ENCODE measurements around the gene IPPK.

Gene IPPK

DNA sequence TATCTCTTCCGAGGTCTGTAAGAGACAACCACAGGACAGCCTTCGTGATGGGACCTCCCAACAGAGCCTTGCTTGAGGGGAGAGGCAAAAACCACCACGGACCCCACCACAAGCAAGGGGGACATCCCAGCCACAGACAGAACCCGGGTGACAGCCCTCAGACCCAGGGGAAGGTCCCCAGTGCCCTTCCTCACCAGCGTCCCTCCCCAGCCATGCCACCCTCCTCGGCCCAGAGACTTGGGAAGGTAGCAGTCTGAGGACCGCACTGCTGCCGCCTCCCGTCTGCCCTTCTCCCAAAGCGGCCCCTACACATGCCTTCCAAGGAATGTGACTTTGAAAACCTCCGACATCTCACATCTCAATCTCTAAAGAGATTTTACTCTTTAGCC is 13.4 kb downstream of the IPPK start:
- DNase-seq, result no peak

DNA sequence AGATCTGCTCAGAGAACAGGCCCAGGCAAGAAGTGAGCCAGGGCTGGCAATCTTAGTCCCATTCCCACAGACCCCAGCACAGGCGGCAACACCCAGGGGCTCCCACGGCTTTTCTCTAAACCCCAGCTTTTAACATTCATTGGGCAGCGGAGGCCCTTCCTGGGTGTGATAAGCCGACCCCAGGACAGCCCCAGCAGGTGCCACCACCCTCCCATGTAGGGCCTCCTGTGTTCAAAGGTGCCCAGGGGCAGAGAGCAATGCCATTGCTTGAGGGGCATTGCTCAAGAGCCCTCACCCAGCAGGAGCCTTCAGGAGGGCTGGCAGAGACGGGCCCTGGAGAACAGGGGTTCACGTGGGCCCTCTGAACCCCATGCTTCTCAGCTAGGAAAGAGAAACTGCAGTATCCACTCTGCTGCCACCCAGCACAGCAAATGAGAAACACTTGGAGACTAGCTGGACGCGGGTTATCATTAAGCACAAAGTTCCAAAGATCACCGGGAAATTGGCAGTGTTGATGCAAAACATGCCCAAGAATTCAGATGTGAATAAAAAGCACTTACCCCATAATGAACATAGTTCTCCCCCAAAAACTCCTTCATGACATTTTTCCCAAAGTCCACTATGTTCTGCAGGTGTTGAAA is 13.9 kb downstream of the IPPK start:
- no peak for DNase-seq

DNA sequence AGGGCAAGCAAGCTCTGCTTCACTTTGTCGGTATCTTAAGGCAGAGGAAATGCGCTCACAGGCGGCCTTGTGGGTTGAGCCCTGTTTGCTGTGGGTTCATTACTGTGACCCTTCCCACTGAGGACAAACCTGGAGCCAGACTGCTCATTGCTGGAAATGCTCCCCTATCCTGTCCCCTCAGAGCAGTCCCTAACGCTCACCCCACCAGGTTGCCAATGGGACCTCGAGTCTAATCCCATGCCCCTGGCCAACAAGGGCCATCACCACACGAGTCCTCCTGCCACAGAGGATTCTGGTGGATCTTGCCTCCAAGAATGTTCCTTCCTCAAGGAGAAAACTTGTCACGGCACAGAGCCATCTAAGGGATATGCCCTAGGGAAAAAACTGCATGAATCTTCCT is 14.6 kb downstream of the IPPK start:
- DNase-seq, result no peak

DNA sequence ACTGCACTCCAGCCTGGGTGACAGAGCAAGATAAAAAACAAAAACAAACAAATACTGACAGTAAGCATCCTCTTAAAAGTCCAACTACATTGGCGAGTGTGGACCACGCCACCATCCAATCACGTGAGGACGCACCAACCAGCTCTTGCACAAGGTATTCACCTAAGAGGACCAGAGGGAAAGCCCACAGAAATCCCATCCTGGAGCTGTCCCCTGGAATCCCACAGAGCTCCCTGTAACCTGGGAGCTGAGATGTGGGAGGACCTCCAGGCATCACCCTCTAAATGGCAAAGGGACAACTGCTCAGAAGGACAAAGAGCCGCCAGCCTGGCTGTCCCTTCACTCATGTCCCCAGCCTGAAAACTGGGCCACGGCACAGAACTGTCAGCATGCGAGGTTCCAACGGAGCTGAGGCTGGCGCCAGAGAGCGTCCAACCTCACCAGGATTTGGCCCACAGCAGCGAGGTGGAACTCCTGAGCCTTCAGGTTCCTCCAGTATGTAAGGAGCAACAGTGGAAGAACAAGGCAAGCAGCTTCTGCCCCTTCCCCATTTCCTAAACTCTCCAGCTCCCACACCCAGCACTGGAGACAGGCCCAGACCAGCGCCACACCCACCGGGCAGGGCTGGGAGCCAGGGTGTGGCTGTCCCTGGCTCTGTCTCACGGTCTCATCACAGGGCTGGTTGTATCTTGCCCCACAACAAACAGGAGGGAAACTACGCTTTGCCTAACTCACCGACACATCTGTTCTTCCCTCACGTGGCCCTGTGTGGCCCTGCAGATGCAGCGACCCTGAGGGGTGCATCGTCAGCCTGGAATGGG is 15.2 kb downstream of the IPPK start:
- DNase-seq, result no peak

DNA sequence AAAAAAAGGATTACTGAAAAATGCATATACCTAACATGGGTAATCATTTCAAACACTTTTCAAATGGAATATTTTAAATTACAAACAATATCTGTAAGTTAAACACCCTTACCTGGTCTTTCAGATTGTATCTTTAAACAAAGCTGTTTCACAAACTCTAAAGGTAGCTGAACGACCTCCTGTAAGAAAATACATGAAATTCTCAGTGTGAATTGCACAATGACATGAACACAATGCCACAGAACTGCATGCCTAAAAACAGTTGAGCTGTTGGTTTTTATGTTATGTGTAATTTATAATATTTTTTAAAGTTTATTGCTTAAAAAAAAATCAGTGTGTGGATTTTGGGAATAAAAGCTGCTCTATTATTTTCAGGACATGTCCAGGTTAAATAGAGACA is 17.5 kb downstream of the IPPK start:
- DNase-seq, result no peak

DNA sequence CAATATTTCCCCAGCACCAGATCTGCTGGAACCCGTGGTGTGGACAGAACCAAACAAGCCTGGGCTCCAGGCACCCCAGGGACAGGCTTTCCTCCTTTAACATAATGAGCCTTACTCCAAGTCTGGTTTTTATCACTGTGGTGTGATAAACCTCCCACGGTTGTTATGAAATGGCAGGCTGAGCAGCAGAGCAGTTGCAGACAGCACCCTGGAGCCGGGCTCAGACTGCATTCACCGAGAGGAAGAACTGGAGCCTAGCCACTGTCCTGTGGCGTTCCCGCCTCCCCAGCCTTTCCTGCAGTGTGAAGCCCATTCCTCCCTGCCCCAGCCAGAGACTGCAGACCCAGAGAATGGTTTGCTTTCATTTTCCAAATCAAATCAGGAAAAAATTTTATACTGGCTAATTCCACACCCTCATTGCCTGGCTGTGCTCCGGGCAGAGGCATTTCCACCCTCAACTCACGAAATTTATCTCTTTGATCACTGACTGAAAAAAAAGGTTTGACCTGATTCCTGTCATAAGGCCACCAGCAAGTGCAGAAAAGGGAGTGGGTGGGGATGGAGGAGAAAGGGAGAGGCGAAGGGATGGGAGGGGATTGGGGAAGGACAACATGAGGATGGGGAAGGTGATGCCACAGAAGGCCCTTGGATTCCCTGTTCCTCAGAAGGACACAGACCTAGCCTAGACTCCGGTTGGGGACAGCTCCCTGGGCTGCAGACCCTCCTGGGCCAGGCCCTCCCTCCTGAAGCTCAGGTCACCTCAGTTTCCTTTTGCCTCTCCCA is 18.9 kb downstream of the IPPK start:
- DNase-seq, result no peak

DNA sequence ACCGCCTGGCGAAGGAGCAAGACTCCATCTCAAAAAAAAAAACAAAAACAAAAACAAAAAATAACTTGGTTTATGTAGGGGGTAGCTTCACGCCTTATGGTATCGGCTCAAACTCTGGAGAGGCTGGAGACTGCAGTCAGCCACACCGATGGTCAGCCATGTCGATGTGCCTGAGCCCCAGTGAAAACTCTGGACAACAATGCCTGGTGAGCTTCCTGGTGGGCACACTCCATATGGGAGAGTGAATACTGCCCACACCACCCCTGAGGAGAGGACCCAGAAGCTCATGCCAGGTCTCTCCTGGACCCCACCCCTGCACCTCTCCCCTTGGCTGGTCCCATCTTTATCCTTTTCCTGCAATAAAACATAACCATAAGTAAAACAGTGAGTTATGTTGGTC is 19.6 kb downstream of the IPPK start:
- DNase-seq, result no peak

DNA sequence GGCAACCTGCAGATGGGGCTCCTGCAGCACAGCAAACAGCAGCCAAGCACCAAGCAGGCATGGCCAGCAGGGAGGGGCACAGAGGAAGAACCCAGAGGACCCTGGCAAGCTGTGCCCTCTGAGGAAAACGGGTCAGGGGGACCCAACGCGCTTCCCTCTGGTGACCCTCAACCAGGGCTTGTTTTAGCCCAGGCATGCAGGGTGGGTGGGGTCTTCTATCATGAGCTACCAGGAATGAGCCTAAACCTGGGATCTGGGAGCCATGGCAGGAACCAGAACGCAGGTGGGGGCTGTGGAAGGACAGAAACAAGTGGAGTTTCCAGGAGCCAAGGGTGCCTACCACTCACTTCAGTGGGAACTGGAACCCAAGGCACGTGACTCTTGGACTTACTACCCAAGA is 20.9 kb downstream of the IPPK start:
- DNase-seq, result no peak

DNA sequence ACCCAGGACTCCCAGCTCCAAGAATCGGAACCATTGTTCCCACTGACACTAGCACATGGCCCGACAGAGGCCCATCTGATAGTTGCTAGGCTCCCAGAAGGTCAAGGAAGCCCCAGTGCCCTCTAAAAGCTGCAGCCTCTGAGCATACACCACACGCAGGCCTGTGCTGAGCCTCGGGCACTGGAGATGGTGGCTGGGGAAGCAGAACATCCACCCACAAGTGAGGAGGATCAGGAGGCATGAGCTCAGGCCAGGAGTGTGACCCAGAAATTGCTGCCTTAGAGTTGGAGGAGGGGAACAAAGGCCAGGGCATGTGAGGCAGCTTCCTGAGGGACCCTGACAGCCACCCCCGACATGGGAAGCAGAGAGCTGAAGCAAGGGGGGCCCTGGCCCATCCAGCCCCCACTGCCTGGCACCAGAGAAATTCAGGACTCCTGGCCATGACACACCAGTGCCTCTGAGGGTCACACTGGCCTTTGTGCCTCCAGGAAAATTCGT is 21.4 kb downstream of the IPPK start:
- no peak for DNase-seq

DNA sequence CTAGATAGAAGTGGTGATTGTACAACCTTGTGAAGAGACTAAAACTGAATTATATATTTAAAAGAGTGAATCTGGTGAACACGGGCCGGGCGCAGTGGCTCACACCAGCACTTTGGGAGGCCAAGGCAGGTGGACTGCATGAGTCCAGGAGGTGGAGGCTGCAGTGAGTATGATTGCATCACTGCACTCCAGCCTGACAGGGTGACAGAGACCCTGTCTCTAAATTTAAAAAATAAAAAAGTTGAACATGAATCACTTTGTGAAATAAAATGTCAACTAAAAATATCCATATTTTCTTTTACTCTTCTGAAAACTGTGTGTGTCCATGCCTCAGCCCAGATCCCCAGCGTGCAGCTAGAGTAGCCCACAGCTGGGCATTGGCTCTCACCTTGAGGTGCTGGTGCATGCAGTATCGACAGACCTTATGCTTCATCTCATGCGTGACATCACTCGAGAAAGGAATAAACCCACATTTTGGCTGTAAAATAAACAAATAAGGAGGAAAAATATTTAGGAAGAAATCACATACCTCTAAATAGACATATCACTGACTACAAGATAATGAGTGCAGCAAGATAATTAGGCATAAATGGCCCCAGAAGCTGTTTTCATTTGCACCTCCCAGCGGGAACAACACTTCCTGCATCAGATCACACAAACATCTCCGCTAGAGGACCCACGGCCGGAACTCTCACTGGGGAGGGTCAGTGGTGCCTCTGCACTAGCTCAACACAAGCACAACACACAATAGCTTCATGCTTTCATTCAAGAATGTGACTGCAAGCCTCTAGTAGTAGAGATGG is 22.1 kb downstream of the IPPK start:
- DNase-seq, result no peak

DNA sequence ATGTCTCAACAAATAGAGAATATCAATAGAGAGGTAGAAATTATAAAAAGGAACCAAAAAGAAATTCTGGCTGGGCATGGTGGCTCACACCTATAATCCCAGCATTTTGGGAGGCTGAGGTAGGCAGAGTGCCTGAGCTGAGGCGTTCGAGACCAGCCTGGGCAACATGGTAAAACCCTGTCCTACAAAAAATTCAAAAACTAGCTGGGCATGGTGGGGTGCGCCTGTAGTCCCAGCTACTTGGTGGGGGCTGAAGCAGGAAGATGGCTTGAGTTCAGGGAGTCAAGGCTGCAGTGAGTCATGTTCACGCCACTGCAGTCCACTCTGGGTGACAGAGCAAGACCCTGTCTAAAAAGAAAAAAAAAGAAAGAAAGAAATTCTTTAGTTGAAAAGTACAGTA is 24.9 kb downstream of the IPPK start:
- DNase-seq, result no peak

DNA sequence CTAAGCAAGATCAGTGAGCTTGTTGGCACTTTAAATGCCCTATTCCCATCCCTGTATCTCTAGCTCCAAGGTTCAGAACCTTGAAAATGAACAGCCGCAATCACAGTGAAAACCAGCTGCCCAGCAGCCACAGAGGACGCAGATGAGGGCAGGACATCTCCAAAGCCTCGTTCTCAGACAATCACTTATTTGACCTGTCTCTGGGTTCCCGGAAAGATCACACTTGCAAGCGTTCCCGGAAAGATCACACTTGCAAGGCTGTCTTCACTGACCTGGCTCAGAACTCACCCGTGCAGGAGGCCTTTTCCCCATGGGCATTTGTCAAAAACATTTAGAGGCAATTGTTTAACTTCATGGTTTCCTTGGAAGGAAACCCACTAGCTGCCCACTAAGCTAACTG is 25.7 kb downstream of the IPPK start:
- no peak for DNase-seq

DNA sequence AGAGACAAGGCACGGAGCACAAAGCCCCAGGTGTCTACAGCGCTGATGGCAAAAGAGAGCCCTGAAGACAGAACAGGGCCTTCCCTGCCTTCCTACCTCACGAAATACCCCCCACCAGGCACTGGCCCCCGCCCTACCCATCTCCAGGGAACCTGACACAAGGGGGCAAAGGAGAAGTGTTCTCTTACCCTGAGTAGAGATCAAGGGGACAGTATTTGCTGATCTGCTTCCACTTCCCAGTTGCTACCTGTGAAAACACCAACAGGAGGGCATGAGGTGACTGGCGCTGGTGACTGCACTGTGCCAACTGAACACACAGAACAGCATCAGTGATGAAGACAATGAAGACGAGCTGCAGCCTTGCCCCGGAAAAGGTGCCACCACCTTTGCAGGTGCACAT is 27.4 kb downstream of the IPPK start:
- DNase-seq, result no peak

DNA sequence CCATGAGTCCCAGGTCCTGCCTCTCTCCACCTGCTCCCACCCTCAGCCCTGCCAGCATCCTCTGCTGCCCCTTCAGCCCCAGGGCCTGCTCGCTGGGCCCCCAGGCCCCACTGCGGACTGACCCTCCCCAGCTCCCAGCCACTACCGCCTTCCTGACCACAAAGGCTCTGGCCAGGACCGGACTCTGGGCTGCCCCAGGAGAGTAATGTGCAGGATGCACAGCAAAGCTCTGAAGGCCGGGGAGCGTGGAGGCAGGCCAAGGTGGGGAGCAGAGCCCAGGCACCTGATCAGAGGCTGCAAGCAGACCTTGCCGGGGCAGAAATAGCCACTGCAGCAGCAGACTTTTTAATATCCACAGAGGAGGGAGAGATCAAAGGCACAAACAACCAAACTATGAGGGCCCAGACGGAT is 27.9 kb downstream of the IPPK start:
- DNase-seq, result no peak

DNA sequence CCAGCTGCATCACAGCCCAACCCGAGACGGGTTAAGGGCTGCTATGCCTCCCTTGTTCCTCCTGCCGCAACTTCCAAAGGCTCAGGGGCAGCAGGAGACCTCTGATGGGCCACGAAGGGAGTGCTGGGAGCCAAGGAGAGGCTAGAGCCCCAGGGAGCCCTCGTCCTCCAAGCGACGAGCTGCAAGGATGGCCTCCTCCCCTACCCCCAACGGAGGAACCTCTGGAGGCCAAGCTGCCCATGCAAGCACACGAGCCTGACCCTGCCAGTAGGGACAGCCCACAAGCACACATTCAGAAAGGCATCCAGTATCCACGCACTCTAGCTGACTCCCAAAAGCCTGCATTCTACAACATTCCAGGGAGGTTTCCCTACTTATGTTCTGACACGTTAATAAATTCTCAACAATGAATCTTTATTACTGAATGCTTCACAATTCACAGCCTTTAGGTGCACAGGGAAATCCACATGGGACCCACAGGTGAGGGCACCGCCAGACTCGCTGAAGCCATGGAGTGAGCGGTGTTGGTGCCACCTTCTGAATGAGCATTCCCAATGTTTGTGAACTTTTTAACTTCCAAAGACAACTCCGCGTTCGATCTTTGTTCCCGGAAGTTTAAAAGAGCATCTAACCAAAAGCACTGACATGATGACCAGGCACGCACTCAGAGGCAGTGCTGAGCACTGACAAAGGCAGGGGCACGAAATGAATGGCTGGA is 28.7 kb downstream of the IPPK start:
- no peak for DNase-seq

DNA sequence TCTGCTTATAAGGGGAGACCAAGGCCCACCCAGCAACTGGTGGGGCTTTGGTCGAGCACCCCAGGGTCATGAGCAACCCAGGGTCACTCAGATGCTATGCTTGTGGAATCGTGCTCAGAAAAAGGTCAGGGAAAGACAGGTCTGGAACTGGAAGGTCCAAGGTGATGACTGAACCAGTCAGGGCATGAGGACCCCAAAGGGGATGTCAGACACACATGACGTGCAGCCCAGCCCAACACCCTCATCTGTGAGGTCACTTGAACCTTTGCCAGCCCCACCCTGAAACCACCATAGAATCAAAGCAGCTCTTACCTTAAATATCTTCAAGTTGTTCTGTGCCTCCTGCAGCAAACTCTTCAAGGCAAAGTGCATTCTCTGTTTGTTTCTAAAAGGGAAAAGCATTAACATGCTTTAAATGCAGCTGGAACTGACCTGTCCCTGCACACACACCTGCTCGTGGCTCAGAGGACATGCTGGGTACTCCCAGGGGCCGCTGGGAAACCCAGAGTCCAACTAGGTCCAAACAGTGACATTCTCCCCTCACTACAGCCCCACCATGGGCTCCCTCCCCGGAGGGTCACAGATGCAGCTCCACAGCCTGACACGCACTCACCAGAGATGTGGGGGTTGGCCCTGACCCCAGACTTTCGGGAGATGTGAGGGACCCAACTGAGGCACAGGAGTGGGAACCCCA is 29.4 kb downstream of the IPPK start:
- DNase-seq, result no peak

DNA sequence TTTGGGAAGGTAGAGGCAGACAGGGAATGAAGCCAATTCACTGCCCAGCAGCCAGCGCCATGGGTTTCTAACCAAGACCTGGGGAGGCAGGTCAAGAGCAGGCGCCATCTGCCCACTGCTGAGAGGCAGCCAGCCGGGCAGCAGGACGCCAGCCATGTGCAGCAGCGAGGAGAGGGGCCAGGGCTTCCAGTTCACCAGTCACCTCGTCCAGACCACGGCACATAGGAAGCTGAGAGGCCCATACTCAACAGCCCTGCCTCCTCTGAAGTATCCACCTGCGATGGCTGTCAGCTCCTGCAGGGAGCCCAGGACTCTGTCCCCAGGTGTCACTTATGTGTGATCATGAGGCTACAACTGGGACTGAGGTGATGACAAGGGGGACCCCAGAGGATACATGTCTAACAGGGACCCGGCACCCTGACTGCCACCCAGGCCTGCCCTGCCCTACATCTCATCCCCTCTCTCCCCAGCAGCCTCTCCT is 30.1 kb downstream of the IPPK start:
- DNase-seq, result no peak

DNA sequence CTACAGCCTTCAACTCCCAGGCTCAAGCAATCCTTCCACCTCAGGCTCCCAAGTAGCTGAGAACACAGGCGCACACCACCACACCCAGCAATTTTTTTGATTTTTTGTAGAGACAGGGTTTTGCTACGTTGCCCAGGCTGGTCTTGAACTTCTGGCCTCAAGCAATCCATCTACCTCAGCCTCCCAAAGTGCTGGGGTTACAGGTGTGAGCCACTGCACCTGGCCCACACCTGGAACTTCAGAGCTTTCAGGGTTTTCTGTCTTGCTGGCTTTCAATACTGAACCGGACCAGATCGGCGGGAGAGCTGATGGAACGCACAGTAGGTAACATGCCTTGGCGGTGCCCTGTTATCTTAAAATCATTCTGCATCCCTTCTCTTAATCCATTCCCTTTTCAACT is 30.8 kb downstream of the IPPK start:
- no peak for DNase-seq

DNA sequence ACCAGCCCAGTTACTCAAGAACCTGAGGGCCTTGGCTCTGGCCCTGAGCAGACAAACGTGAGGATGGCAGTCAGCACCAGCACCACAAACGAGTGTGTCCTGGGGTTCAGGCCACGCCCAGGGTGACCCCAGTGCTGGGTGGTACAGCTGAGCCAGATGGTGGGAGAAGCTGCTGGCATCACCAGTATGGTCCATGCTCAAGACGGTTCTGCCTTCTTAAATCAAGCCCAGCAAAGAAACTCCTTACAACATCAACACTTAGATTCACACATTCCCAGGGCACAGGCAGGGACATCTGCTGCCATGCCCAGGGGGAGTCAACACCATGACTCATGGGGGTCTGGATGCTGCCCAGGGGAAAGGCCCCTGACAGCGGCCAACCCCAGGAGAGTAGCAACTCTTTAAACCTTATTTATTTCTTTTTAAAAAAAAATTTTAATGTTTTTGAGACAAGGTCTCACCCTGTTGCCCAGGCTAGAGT is 31.3 kb downstream of the IPPK start:
- DNase-seq, result no peak

DNA sequence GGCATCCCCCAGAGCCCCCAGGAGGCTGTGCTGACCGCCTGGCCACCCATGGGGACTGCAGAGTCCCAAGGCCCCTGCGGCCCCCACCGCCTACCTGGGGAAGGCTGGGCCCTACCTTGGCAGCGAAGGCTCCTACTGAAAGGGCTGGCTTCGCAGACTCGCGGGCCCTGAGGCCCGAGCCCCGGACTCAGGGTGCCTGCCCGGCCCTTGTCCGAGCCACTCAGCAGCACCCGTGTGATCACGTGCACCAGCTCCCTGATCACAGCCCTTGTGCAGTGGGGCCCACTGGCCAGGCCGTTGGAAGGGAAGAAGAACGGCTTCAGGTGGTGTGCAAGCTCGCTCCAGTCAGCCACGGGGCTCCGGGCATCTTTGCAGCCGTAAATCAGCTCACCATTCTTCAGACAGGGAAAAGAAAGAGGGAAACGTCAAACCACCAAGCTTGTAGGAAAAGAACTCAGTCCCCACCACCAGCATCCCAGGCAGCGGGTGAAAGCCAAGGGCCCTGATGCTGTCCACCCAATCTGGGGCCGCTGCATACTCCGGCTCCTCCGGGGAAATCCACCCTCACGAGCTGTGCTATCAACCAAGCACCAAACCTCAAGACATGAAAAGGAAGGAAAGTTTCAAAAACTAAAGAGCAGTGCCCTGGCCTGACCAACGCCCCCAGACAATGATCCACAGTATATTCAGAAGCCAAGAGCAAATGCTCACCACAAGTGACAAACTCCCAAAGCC is 31.9 kb downstream of the IPPK start:
- no peak for DNase-seq

DNA sequence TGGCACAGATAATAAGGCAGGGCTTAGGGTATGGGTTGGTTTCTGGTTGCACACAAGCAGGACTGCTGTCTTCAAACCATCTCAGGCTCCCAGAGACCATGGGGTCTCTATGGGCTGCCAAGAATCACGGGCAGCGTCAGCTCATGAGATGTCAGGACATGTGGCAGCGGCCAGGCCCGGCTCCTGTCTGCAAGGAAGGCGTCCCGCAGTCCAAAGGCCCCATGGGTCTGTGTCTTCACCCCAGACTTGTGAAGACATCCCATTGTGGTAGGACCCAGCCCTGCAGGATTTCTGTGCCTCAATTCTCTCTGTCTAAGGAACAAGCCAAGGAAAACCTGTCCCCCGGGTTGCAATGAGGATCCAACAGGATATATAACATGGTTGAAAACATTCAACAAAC is 32.6 kb downstream of the IPPK start:
- DNase-seq, result no peak

All from GDM1 (cell line).